GM21528 (cell line): ENCODE data around the gene CD247.

Source experiments
- ATAC-seq: cut with Tn5 transposase; IDR thresholded peaks from one replicate; pipeline ENCODE4 v1.9.1; 2021; ENCODE audit warnings: mild to moderate bottlenecking, moderate library complexity; ENCODE audit not compliant: unreplicated experiment, low FRiP score

The CD247 gene

GRCh38 chr1:167490765-167491164 is 27.6 kb downstream of the CD247 start:
- ATAC-seq, result no peak

DNA sequence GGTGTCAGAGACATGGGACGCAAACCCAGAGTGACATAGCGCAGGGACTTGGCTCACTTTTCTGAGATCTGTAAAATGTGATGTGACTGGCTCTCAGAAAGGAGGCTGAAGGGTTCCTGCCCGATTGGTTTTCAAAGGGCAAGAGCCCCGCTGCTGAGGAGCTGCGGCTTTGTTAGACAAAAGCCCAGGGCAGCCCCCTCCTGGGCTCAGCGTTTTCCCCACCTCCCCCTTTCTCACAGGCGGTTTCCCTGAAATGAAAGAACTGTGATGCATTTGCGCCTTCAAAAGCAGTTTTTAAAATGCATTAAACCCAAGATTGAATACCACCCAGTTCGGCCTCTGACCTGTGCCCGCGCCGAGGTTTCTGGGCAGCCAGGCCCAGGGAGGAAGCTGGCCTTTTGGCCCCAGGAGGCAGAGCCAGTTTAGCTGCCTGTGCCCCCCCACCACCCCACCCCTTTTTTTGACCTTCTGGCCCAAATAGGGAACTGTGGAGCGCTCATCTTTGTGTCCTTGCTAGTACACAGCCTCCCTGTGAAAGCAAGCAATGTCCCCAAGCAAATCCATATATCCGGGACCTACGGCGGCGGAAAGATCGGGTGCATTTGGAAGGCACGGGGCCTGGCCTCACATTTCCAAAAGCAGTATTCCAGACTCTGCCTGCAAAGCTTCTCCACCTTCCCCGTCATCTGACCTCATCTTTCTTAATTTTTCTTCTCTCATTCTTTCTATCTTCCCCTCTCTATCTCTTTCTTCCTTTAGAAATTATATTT is 28.6 kb downstream of the CD247 start:
- no peak for ATAC-seq

- no peak for ATAC-seq
These were observed 29.5 kb downstream of the CD247 start for GRCh38 chr1:167488786-167489185.

DNA sequence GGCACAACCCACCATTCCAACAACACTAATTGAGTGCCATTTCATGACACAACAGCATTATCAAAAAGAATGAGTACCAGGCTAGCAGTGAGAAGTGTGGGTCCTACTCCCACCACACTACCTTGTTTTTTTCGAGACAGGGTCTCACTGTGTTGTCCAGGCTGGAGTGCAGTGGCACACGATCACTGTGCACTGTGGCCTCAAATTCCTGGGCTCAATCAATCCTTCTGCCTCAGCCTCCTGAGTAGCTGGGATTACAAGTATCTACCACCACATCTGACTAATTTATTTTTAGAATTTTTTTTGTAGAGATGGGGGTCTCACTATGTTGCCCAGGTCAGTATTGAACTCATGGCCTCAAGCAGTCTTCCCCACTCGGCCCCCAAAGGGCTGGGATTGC is 30.7 kb downstream of the CD247 start:
- ATAC-seq, result no peak

- ATAC-seq, result no peak
These were observed 32.1 kb downstream of the CD247 start for GRCh38 chr1:167486090-167486824.

DNA sequence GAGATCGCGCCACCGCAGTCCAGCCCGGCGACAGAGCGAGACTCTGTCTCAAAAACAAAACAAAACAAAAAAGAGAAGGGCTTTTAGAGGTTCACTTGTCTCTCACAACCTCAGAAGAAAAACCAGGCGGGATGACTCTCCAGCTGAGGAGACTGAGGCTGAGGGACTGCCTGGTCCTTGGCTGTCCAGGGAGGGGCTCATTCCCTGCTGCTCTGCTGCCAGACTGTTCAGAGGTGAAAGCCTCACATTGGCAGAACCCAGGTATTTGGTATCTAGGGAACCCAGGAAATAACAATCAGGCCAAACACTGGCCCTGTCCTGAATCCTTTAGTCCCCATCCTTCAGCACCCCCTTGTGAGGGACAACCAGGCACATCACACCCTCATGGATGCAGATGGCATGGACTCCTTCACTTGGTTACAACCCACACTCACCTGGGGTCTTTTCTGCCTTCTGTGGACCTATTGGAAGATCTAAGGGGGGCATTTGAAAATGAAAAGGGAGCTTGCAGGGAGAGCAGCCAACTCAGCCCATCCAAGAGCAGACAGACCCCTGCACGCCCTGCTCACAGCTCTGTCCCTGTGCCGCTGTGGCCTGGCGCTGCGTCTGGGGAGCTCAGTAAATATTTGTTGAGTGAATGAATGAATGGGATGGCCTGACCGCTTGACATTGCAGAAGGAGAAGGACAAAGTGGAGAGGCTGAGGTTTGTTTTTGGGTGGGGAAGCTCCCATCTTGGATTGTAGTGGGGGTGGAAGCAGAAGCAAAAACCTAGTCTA is 33.4 kb downstream of the CD247 start:
- ATAC-seq, result no peak

DNA sequence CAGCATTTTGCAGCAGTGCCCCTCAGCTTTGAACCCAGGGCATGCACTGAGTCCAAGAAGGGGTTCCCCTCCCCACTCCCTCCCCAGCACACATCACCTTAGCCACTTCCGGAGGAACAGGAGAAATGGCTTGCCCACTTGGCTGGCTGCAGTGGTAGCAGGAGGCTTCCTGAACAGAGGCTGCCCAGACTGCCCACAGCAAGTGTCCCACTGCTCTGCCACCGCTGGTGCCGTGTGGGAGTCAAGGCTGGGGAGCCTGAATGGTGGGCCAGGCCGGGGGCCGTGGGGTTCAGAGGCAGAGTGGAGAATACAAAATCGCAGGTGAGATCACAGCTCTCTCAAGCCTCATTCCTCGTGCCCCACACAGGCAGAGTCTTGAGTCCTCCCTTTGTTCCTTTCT is 34.5 kb downstream of the CD247 start:
- no peak for ATAC-seq

GRCh38 chr1:167482184-167482583 is 36.1 kb downstream of the CD247 start:
- ATAC-seq, result no peak

DNA sequence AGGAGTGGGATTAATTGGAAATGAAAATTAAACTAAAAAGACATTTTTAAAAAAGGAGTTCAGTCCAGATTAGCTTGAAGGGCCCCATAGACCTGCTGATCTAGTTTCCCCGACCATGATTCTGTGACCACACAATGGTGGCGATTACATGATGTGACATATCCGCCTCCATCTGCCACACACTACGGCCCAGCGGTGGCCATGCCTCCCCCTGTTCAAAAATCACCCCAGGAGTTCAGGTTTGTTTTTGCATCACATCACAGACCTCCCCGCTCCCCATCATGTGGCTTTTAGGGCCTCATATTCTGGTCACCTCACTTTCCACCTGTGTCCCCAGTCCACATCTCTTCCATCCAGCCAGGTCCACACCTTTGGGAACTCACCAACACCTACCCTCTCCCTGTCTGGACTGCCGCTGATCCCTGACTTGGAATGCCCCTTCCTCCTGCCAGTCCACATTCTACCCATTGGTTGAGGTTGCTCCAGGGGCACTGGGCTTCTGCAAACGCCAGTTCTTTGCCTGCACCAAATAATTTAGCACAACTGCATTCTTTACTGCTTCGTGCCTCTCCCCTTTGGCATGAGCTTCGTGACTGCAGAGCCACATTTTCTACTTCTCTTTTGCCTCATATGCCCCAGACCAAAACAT is 38.9 kb downstream of the CD247 start:
- no peak for ATAC-seq

DNA sequence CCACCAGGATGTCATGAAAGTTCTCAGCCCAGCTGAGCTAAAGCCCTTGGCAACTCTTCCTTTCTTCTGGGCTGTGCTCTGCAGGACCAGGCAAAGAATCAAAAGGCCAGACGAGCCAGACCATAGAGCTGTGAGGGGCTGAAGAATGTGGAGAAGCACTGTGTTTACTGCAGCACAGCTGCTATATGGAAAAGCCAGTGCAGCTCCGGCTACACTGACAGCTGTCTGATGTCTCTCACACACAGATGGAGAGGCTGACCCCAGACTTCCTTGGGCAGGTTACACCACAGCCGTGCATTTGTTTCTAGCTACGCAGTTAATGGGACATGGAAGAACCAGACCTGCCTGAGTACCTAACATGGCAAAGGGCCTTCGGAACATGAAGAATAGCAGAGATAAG is 40.3 kb downstream of the CD247 start:
- ATAC-seq, result no peak

DNA sequence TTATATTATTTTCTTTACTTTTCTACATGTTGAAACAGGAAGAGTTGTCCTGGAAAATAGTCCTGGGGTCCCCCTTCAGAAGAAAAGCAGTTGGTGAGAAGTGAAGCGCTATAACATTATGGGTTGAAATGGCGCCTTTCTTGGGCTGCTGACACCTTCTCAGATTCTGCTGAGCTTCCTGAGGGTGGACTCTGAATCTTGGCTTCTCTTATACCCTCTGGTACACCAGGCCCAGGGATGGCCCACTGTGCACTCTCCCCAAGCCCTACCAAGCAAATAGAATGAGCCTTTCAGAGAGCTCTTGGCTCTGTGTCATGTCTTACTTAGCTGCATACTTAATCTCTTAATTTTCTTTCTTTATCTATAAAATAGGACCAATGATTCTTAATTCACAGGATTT is 42.3 kb downstream of the CD247 start:
- ATAC-seq, result no peak

- no peak for ATAC-seq
These were observed 44.1 kb downstream of the CD247 start for GRCh38 chr1:167474191-167474641.

DNA sequence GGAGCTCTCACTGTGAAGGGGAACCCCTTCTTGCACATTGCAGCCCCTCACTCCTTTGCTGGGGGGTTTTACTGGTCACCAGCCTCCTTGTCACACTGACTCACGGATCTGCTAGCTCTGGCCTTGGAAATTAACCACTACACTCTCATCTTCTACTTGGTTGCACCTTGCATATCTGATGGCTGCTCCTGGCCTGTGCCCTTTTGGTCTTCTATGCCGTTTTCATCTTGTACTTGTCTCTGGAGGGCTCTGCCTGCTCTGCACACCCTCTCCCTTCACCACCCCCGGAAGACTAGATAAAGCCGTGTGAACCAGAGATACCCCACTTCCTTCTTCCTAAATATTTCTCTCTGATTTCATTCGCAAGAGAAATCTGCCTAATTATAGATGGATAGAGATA is 44.6 kb downstream of the CD247 start:
- no peak for ATAC-seq

DNA sequence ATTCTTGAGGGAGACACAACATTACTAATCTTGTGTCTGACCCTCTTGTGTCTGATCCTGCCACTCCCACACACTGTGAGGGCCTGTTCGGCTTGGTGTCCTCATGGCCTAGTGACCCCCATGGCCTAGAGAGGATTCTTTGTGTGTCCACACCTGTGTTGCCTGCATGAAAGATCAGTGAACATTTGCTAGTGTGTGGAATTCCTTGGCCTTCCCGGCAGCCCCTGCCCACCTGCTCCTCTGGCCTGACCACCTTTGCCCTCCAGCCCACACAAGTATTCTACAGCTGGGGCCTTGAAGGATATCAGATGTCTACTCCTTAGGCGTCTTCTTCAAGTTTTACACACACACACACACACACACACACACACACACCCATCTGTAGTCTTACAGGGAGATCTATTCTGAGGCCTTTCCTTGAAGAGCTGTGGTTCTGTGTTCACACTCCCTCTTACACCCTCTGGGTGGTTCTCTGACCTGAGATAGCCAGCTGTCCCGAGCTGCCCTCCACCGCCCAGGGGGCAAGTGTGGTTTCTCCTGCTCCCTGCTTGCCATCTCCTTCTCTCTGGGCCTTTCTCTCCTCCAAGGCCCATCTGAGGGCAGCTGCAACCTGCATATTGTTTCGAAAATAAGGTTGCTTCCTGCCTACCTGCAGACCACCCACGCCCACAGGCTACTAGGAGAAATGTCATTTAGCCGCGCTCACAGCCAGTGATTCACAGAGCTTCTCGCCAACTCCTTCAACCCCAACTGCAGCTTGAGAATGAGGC is 45.4 kb downstream of the CD247 start:
- no peak for ATAC-seq

DNA sequence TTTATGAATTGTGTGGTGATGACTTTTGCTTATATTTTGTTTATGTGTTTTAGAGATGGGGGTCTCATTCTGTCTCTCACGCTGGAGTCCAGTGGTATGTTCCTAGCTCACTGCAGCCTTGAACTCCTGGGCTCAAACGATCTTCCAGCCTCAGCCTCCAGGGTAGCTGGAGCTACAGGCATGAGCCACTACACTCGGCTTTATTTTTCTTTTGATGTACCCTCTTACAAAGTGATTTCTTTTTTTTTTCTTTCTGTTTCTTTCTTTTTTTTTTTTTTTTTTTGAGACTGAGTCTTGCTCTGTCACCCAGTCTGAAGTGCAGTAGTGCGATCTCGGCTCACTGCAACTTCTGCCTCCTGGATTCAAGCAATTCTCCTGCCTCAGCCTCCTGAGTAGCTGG is 46.8 kb downstream of the CD247 start:
- no peak for ATAC-seq

GRCh38 chr1:167469280-167469965 is 48.9 kb downstream of the CD247 start:
- ATAC-seq, result no peak

DNA sequence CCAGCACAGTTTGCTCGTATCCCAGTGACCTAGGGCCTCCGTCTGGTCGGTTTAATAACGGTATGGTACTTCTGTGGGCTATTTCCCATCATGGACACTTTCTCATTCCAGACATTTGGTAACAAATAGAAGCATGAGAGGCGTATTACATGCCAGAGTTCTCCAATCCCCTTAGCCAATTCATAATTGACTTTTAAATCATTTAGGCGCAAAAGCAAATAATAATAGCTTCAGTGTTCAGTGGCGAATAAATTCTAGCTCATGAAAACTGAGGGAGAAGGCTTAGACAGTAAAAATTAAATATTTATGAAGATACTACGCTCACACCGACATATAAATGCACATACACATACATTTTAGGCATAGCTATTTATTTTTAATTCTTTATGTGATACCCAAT is 50.6 kb downstream of the CD247 start:
- ATAC-seq, result no peak

GRCh38 chr1:167467126-167467710 is 51.1 kb downstream of the CD247 start:
- ATAC-seq, result no peak

- no peak for ATAC-seq
These were observed 52.6 kb downstream of the CD247 start for GRCh38 chr1:167465743-167466142.
